LNCAP (cell line): ENCODE data around the gene KRT20.

Experiments
- CTCF ChIP-seq: fragments of 450-650 bp; IDR thresholded peaks from 2 replicates; pipeline ENCODE4 v1.5.1; 2017; ENCODE audit warnings: mild to moderate bottlenecking

The KRT20 gene

GRCh38 chr17:40895106-40895730, 10.2 kb upstream of the KRT20 start:
- no peak for TF ChIP-seq CTCF

- TF ChIP-seq CTCF = no peak
Observed at GRCh38 chr17:40888196-40888720, 3.2 kb upstream of the KRT20 start.

- TF ChIP-seq CTCF = no peak
Observed at GRCh38 chr17:40886090-40886489, 1.0 kb upstream of the KRT20 start.

- TF ChIP-seq CTCF = no peak
Observed at GRCh38 chr17:40883626-40884334, 1.3 kb downstream of the KRT20 start.

GRCh38 chr17:40883031-40883430, 2.0 kb downstream of the KRT20 start:
- TF ChIP-seq CTCF = no peak

- no peak for TF ChIP-seq CTCF
Observed at GRCh38 chr17:40879026-40879425, 6.0 kb downstream of the KRT20 start.

- no peak for TF ChIP-seq CTCF
Observed at GRCh38 chr17:40878044-40878443, 7.0 kb downstream of the KRT20 start.
